ENCODE data around the gene STK32B. TPM values are rescaled to one million over a fixed set of nuclear protein-coding genes. Genes with fewer than 3 reads are reported as not detected.
A peak's percentile ranks its signal among the peaks of the same experiment; 100 is the strongest.

The STK32B gene
- total and polyA plus RNA-seq, 10 donors: 0.03 to 0.87 (median 0.36) TPM

DNA sequence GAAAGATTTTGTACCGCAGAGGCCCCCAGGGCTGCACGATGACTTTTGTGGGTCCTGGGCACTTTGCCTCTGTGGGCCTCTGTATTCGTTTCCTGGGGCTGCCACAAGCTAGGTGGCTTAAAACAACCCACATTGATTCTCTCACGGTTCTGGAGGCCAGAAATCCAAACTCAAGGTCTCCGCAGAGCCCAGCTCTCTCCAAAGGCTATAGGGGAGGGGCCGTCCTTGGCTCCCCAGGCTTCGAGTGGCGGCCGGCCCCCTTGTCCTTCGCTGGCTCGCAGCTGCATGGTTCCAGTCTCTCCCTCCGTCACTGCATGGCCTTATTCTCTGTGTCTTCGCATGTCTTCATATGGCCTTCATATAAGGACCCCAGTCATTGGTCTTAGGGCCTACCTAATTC lies 415.8 kb downstream of the STK32B start:
- no peaks in the 10 kb centered on the region for H3K9me3 ChIP-seq
- 76 to 89% (median 85%) methylated on average over 13 of the region's 13 CpGs for WGBS, 5 donors
- intact Hi-C loops (cut with DNase I; ENCODE audit: low total_unique reads): no loop called here
- H3K4me3 ChIP-seq: no peak overlapping the region
- H3K27ac ChIP-seq: no peak overlapping the region
- no peaks in the 10 kb centered on the region for H3K27me3 ChIP-seq (replicated peaks in 1 of 7)
- no peak for DNase-seq
- H3K4me1 ChIP-seq: no peaks in the 10 kb centered on the region
- TF ChIP-seq POLR2AphosphoS5 (IDR thresholded peaks at IDR 0.05) (no peak), POLR2A (IDR thresholded peaks at IDR 0.05) (no peak)
- TF ChIP-seq, protein P1, sequence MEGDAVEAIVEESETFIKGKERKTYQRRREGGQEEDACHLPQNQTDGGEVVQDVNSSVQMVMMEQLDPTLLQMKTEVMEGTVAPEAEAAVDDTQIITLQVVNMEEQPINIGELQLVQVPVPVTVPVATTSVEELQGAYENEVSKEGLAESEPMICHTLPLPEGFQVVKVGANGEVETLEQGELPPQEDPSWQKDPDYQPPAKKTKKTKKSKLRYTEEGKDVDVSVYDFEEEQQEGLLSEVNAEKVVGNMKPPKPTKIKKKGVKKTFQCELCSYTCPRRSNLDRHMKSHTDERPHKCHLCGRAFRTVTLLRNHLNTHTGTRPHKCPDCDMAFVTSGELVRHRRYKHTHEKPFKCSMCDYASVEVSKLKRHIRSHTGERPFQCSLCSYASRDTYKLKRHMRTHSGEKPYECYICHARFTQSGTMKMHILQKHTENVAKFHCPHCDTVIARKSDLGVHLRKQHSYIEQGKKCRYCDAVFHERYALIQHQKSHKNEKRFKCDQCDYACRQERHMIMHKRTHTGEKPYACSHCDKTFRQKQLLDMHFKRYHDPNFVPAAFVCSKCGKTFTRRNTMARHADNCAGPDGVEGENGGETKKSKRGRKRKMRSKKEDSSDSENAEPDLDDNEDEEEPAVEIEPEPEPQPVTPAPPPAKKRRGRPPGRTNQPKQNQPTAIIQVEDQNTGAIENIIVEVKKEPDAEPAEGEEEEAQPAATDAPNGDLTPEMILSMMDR (IDR thresholded peaks at IDR 0.05 in 8 of 11, conservative IDR thresholded peaks at IDR 0.05 in 3 of 11): no peak
- H3K36me3 ChIP-seq: no peaks in the 10 kb centered on the region

DNA sequence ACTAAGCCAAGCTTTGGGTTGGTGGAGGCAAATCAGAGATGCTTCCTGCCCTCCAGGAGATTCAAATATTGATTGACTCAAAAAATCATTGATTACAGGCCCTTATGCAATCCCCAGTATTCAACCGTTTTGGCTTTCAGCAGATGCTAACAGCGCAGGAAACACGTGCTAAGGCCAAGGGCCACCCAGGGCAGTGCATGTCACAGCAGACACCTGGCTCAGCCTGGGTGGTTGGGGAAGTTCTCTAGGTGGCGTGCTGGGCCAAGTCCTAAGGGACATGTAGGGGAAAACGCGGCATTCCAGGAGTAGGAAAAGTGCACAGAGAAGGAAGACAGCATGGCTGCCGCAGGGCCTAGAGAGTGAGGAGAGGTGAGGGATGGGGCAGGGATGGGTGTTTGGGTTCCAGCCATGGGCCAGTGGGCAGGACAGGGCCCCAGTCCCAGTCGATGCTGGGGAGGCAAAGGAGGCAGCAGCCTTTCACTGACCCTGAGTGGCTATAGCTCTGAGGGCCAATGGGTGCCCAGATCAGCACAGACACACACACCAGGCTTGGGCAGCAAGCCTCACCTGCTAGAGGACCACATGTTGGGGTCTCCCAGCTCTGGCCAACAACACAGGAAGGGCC lies 418.0 kb downstream of the STK32B start:
- WGBS, 5 donors: 85 to 96% (median 87%) methylated on average over 8 of the region's 8 CpGs
- intact Hi-C loops (cut with DNase I; ENCODE audit: low total_unique reads): no loop called here
- no peaks in the 10 kb centered on the region for H3K4me1 ChIP-seq
- DNase-seq: peak; percentile 60
- H3K36me3 ChIP-seq: no peaks in the 10 kb centered on the region
- H3K27ac ChIP-seq: no peak overlapping the region
- no peak for TF ChIP-seq POLR2A (IDR thresholded peaks at IDR 0.05)
- TF ChIP-seq POLR2AphosphoS5 (IDR thresholded peaks at IDR 0.05): no peak
- TF ChIP-seq, protein P1 (IDR thresholded peaks at IDR 0.05 in 8 of 11, conservative IDR thresholded peaks at IDR 0.05 in 3 of 11): no peak
- no peaks in the 10 kb centered on the region for H3K9me3 ChIP-seq
- H3K27me3 ChIP-seq (replicated peaks in 1 of 7): no peaks in the 10 kb centered on the region
- no peak overlapping the region for H3K4me3 ChIP-seq

DNA sequence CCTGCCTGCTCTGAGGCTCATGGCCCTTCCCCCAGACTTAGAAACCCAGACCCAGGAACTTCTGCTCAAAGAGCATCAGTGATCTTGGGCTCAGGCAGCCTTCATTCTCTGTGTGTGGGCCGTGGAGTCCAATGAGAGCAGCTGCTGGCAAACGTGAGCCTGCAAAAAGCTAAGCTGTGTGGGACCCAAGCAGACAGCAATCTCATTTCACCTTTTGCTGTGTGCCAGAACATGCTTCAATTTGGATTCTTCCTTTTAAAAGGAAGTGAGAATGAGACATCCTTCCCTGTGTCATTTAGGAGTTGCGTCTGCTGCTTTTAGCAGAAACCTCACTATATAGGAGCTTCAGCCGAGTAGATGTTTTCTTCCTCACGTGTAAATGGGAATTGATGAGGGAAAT lies 418.6 kb downstream of the STK32B start:
- no peaks in the 10 kb centered on the region for H3K27me3 ChIP-seq (replicated peaks in 1 of 7)
- TF ChIP-seq, protein P1 (IDR thresholded peaks at IDR 0.05 in 8 of 11, conservative IDR thresholded peaks at IDR 0.05 in 3 of 11): no peak
- TF ChIP-seq POLR2A (IDR thresholded peaks at IDR 0.05) (no peak), POLR2AphosphoS5 (IDR thresholded peaks at IDR 0.05) (no peak)
- H3K27ac ChIP-seq: no peak overlapping the region
- intact Hi-C loops (cut with DNase I; ENCODE audit: low total_unique reads): no loop called here
- peak; percentile 20 for DNase-seq
- no peaks in the 10 kb centered on the region for H3K4me1 ChIP-seq
- no peaks in the 10 kb centered on the region for H3K9me3 ChIP-seq
- WGBS, 5 donors: 67 to 81% (median 72%) methylated on average over 5 of the region's 5 CpGs
- no peaks in the 10 kb centered on the region for H3K36me3 ChIP-seq
- no peak overlapping the region for H3K4me3 ChIP-seq

DNA sequence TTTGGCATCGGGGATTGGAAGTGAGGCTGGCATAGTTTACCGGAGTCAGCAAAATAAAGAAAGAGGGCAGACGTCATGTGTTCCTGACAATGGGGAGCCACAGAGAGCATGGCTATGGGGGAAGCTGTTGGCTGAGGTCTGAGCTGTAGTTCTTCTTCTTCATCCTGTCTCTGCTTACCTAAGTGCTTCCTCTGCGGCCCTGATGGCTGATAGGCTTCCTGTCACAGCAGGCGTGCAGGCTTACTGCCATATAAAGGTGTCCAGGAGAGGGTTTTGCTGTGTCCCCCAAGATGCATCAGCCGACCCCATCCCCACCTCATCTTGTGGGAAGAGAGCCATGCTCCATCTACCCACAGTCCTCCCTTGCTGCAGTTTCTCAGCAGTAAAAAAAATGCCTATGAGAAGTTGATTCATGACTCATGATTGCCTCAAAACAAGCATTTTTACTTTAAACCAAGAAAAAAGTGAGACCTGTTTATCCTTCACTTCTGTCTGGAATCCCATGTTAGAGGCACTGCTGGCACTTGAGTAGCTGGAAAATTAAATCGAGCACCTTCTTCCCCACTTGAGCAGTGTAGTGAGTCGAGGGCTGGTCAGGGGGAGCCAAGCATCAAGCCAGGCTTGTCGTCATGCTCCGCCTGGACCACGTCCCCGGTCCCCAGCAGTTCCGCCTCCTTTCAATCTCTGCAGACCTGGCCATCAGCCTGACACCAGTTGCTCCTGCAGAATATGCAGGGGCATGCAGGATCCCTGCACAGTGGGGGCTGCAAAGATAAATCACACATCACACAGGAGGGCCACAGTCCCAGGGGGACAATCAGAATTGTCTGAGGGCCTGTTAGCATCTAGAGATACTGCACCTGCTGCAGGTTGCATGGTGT lies 419.3 kb downstream of the STK32B start:
- Histone ChIP-seq H3K4me1 (no peaks in the 10 kb centered on the region), H3K27me3 (replicated peaks in 1 of 7) (no peaks in the 10 kb centered on the region), H3K36me3 (no peaks in the 10 kb centered on the region), H3K27ac (no peak overlapping the region), H3K9me3 (no peaks in the 10 kb centered on the region), H3K4me3 (no peak overlapping the region)
- intact Hi-C loops (cut with DNase I; ENCODE audit: low total_unique reads): no loop called here
- no peak for DNase-seq
- 71 to 82% (median 72%) methylated on average over 13 of the region's 13 CpGs for WGBS, 5 donors
- no peak for TF ChIP-seq POLR2A (IDR thresholded peaks at IDR 0.05)
- TF ChIP-seq, protein P1 (IDR thresholded peaks at IDR 0.05 in 8 of 11, conservative IDR thresholded peaks at IDR 0.05 in 3 of 11): no peak
- no peak for TF ChIP-seq POLR2AphosphoS5 (IDR thresholded peaks at IDR 0.05)

Measured in spleen (tissue), 11 donors.